ENCODE measurements around the gene BICD1.

GRCh38 chr12:32362892-32363291, 256.2 kb downstream of the BICD1 start:
- TF ChIP-seq ZFX (IDR thresholded peaks at IDR 0.05): no peak
- TF ChIP-seq CTCF (conservative IDR thresholded peaks at IDR 0.05): no peak
